Activated CD4-positive, alpha-beta T cell treated with anti-CD3 and anti-CD28 coated beads, Interleukin-2, amount 50 U/mL, for 48 hours (primary cell): ENCODE results near the gene MYH9.

Experiments
- DNase-seq, 2 experiments: peaks; one replicate each; pipeline ENCODE4 v3.0.0-alpha.2; 2020

Gene MYH9

GRCh38 chr22:36239401-36240171 lies 148.2 kb downstream of the MYH9 start, which contains the start of gene APOL2:
TSS of gene APOL2 (minus strand) at chr22:36239527. CDS start at chr22:36233162, 6,365 bp downstream.
- DNase-seq = peak; percentile 83 to 88

- peak; percentile 25 to 33 for DNase-seq
Observed at GRCh38 chr22:36239150-36239400, 148.7 kb downstream of the MYH9 start.

GRCh38 chr22:36238373-36239149 lies 149.2 kb downstream of the MYH9 start:
- peak in 1 of 2 experiments; percentile 35 for DNase-seq

GRCh38 chr22:36237462-36238372 lies 150.1 kb downstream of the MYH9 start:
- peak in 1 of 2 experiments; percentile 35 for DNase-seq

GRCh38 chr22:36236388-36237319 lies 151.1 kb downstream of the MYH9 start:
- no peak for DNase-seq

GRCh38 chr22:36235585-36235984 lies 152.2 kb downstream of the MYH9 start:
- no peak for DNase-seq

- DNase-seq = no peak
Observed at GRCh38 chr22:36234919-36235318, 152.8 kb downstream of the MYH9 start.

- no peak for DNase-seq
Observed at GRCh38 chr22:36234213-36234612, 153.6 kb downstream of the MYH9 start.

GRCh38 chr22:36233796-36234195 lies 154.0 kb downstream of the MYH9 start:
- DNase-seq = no peak

- no peak for DNase-seq
Observed at GRCh38 chr22:36232715-36233401, 154.9 kb downstream of the MYH9 start.
